Activated CD4-positive, CD25-positive, alpha-beta regulatory T cell (primary cell): ENCODE measurements around the gene ZBTB32.
"Not testable (repeated sequence)": the region's sequence is repeated elsewhere in the genome, so short reads cannot be mapped to it uniquely, and the experiment has no call there.

ENCODE experiments used
- DNase-seq, 4 experiments: peaks; one replicate each; lab custom pipeline; 2025; lab: John Stamatoyannopoulos, UW

The ZBTB32 gene

GRCh38 chr19:35720163-35720524, 15.8 kb downstream of the ZBTB32 start:
- no peak for DNase-seq

DNA sequence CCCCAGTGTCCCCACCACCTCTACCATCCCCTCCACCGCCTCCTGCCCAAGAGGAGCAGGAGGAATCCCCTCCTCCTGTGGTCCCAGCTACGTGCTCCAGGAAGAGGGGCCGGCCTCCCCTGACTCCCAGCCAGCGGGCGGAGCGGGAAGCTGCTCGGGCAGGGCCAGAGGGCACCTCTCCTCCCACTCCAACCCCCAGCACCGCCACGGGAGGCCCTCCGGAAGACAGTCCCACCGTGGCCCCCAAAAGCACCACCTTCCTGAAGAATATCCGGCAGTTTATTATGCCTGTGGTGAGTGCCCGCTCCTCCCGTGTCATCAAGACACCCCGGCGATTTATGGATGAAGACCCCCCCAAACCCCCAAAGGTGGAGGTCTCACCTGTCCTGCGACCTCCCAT, 16.3 kb downstream of the ZBTB32 start:
- no peak for DNase-seq

- no peak for DNase-seq
Observed at GRCh38 chr19:35721374-35721773, 17.0 kb downstream of the ZBTB32 start.

GRCh38 chr19:35722461-35722860, 18.1 kb downstream of the ZBTB32 start:
- no peak for DNase-seq

DNA sequence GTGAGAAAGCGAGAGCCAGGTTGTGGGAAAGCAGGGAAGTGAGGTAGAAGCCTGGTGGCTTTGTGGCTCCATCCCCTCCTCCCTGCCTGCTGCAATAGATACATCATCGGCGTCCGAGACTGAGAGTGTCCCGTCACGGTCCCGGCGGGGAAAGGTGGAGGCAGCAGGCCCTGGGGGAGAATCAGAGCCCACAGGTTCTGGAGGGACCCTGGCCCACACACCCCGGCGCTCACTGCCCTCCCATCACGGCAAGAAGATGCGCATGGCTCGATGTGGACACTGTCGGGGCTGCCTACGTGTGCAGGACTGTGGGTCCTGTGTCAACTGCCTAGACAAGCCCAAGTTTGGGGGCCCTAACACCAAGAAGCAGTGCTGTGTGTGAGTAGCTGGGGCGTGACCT, 18.5 kb downstream of the ZBTB32 start:
- DNase-seq: no peak

- no peak for DNase-seq
Observed at GRCh38 chr19:35723671-35724070, 19.3 kb downstream of the ZBTB32 start.

DNA sequence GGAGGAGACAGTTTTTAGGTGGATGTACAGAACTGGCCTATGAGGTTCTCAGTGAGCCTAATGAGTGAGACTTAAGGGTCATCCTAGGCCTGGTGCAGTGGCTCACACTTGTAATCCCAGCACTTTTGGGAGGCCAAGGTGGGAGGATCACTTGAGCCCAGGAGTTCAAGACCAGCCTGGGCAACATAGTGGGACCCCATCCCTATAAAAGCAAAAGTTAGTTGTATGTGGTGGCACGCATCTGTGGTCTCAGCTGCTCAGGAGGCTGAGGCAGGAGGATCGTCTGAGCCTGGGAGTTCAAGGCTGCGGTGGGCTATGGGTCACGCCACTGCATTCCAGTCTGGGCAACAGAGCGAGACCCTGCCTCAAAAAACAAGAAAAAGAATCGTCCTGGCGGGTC, 19.8 kb downstream of the ZBTB32 start:
- DNase-seq: not testable (repeated sequence)

GRCh38 chr19:35724560-35724959, 20.2 kb downstream of the ZBTB32 start:
- DNase-seq: no peak

DNA sequence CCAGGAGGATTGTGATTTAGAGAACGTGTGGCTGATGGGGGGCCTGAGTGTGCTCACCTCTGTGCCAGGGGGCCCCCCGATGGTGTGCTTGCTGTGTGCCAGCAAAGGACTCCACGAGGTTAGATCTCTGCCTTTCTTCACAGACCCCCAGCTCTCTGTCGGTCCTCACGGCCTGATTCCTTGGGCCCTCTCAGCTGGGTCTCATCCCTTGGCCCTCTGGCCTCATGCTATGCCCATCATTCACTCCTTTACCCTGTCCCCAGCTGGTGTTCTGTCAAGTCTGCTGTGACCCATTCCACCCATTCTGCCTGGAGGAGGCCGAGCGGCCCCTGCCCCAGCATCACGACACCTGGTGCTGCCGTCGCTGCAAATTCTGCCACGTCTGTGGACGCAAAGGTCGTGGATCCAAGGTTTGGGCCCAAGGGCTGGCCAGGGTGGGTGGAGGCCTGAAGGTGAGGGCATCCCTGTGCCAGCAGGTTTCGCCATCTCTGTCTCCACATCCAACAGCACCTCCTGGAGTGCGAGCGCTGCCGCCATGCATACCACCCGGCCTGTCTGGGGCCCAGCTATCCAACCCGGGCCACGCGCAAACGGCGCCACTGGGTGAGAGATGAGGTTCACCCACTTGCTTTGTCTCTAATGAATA, 21.0 kb downstream of the ZBTB32 start:
- no peak for DNase-seq

DNA sequence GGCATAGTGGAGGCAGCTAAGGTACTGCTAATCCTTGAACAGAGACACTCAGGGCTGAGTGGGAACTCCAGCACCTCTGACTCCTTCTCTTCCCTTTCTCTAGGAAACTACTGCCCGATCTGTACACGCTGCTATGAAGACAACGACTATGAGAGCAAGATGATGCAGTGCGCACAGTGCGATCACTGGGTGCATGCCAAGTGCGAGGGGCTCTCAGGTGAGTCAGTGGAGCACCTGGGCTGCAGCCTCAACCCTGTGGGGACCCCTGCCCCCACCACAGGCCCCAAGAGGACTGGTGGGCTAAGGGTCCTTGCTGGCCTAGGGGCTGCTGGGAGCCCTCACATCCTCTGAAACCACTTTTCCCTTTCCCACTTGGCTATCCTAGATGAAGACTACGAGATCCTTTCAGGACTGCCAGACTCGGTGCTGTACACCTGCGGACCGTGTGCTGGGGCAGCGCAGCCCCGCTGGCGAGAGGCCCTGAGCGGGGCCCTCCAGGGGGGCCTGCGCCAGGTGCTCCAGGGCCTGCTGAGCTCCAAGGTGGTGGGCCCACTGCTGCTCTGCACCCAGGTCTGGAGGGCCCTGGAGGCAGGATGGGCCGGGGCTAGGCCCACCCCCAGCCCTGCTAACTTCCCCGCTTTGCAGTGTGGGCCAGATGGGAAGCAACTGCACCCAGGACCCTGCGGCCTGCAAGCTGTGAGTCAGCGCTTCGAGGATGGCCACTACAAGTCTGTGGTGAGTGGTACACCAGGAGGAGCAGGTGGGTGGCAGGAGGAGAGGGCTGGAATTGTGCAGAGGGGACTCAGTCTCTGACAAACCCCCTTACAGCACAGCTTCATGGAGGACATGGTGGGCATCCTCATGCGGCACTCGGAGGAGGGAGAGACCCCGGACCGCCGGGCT, 22.9 kb downstream of the ZBTB32 start:
- DNase-seq: no peak

- no peak for DNase-seq
Observed at GRCh38 chr19:35727956-35728706, 23.8 kb downstream of the ZBTB32 start.

DNA sequence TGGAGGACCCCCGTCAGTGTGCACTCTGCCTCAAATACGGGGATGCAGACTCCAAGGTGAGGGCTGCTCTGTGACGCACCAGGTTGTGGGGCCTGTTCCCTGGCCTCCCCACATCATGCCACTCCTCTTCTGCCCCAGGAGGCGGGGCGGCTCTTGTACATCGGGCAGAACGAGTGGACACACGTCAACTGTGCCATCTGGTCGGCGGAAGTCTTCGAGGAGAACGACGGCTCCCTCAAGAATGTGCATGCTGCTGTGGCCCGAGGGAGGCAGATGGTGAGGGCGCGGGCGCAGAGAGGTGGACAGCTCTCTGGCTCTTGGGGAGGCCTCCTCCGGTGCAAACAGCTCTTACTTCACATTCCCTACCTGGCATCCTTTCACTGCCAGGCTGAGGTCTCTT, 24.7 kb downstream of the ZBTB32 start:
- no peak for DNase-seq

DNA sequence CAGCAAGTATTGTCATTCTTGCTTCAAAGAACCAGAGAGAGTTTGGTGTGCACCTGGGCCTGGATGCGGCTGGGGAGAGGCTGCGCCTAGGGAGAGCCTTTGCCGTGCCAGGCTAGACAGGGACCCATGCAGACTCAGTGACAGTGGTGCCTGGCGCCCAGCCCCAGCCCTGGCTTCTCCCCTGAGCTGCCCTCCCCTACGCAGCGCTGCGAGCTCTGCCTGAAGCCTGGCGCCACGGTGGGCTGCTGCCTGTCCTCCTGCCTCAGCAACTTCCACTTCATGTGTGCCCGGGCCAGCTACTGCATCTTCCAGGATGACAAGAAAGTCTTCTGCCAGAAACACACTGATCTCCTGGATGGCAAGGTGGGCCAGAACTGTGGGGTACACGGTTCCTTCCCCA, 25.4 kb downstream of the ZBTB32 start:
- DNase-seq: no peak

GRCh38 chr19:35730326-35730725, 26.0 kb downstream of the ZBTB32 start:
- no peak for DNase-seq

GRCh38 chr19:35731353-35731752, 27.0 kb downstream of the ZBTB32 start:
- DNase-seq: no peak

DNA sequence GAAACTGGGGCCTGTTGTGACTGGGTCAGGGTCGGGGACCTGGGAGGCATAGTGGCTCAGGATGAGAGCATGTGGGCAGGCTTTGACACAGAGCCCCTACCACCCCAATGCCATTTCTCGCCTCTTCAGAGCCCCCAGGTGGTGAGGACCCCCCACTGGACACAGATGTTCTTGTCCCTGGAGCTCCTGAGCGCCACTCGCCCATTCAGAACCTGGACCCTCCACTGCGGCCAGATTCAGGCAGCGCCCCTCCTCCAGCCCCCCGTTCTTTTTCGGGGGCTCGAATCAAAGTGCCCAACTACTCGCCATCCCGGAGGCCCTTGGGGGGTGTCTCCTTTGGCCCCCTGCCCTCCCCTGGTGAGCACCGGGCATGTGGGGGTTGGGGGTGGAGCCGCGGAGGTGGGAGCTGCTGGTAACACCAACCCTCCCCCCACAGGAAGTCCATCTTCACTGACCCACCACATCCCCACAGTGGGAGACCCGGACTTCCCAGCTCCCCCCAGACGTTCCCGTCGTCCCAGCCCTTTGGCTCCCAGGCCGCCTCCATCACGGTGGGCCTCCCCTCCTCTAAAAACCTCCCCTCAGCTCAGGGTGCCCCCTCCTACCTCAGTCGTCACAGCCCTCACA, 27.5 kb downstream of the ZBTB32 start:
- DNase-seq: no peak

GRCh38 chr19:35732540-35733179, 28.3 kb downstream of the ZBTB32 start:
- DNase-seq: no peak

DNA sequence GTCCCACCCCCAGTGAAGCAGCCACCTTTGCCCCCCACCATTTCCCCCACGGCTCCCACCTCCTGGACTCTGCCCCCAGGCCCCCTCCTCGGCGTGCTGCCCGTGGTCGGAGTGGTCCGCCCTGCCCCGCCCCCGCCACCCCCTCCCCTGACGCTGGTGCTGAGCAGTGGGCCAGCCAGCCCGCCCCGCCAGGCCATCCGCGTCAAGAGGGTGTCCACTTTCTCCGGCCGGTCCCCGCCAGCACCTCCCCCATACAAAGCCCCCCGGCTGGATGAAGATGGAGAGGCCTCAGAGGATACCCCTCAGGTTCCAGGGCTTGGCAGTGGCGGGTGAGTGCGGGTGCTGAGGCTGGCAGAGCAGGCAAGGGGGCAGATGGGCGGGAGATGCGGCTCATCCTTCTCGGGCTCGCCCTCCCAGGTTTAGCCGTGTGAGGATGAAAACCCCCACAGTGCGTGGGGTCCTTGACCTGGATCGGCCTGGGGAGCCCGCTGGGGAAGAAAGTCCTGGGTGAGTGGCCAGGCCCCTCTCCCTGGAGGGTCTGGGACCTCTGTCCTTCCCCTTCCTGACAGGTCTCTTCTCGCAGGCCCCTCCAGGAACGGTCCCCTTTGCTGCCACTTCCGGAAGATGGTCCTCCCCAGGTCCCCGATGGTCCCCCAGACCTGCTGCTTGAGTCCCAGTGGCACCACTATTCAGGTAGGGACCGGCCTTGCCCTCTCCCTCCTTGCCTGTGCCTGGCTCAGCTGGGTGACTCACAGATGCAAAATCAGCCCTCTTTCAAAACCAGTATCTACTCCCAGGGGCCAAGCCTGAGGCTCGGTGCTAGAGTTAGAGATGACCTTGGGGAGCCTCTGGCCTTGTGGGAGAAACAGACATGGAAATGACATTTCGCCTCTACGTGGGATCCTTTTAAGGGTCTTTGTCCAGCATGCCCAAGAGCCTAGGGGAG, 29.1 kb downstream of the ZBTB32 start:
- no peak for DNase-seq

DNA sequence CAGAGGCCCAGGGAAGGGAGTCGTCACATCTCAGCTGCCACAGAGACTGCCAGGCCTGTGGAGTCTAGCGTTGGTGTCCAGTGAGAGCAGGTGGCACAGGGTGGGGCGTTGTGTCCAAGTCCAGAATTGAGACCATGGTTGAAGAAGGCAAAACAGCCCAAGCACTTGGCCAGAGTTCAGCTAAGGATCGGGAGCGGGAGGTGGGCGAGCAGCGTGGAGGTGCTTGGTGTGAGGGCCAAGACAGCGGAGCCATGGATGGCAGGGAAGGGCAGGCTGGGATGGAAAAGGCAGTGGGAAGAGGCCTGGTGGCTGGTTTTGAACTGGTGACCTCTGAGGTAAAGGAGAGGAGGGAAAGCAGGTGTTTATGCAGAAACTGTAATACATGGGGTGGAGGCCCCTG, 29.9 kb downstream of the ZBTB32 start:
- no peak for DNase-seq

GRCh38 chr19:35734889-35735288, 30.5 kb downstream of the ZBTB32 start:
- no peak for DNase-seq
